Fibroblast of the conjunctiva (primary cell): ENCODE data around the gene LTB4R.

ENCODE experiments used
- DNase-seq: peaks from one replicate; pipeline ENCODE4 v3.0.0-alpha.2; 2010; ENCODE audit warnings: low read depth

Gene LTB4R

GRCh38 chr14:24300326-24300980, 10.8 kb upstream of the LTB4R start:
- DNase-seq, result no peak

GRCh38 chr14:24304019-24304387, 7.3 kb upstream of the LTB4R start:
- no peak for DNase-seq

DNA sequence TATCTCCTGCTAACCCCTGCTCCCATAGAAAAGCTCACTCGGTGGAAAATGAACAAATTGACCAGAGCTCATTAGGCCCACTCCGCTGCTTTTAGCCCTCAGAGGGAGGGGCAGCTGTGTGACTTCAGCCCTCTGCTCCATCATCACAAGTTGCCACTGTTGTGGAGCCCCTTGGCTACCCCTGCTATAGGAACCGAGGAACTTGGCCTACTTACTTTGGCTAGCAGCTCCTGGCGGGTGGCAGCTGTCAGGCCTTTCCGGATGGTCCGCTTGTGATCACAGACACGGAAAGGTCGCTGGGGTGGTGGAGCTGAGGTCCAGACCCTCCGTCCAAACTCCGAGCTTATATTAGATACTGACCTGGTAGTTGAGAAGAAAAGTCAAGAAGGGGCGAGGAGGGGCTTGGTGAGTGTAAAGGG, 4.1 kb upstream of the LTB4R start:
- DNase-seq, result no peak

- no peak for DNase-seq
Observed at GRCh38 chr14:24307575-24308341, 3.5 kb upstream of the LTB4R start, which contains the start of gene CIDEB. Gene CIDEB, minus strand, starts transcription at chr14:24307977. Its CDS starts 119 bp downstream, at chr14:24307858.

- DNase-seq, result no peak
Observed at GRCh38 chr14:24308342-24309124, 2.8 kb upstream of the LTB4R start.

DNA sequence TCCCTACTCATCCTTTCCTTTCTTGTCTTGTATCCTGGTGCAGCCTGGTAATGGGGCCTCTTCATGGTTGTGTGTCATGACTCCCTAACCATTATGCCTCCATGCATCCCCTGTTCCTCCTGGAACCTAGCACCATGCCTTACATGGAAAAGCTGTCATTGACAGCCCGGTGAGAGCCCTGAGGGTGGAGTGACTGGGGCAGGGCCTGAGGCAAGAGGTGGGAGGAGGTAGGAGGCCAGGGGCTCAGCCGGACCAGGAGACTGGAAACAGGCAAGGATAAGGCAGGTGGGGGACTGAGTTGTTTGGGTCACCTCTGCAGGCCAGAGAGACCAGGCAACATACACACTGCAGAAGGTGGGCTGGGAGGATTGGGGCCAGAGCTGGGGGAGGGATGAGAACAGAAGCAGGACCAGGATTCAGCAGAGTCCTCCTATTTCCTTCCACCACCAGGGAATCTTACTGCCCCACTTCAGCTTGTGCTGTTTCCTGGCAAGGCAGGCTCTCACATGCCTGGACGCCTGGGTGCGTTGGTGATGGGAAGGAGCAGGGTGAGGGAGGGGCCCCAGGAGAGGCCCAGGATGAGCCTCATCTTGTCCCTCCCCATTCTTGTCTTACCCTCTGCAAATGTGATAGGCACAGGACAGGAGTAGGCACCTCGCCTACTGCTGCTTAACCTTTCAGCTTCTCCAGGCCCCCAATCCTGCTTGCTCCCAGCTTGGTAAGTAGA, 1.6 kb upstream of the LTB4R start, which contains the start of gene LTB4R2:
Gene LTB4R2, plus strand, starts transcription at position 603 of the 727 bp plus-strand sequence. CDS start 525 bp downstream, outside the sequence.
- no peak for DNase-seq

- no peak for DNase-seq
Observed at GRCh38 chr14:24310265-24310645, 1.0 kb upstream of the LTB4R start.

- DNase-seq, result no peak
Observed at GRCh38 chr14:24311837-24312615, 724 bp downstream of the LTB4R start.

DNA sequence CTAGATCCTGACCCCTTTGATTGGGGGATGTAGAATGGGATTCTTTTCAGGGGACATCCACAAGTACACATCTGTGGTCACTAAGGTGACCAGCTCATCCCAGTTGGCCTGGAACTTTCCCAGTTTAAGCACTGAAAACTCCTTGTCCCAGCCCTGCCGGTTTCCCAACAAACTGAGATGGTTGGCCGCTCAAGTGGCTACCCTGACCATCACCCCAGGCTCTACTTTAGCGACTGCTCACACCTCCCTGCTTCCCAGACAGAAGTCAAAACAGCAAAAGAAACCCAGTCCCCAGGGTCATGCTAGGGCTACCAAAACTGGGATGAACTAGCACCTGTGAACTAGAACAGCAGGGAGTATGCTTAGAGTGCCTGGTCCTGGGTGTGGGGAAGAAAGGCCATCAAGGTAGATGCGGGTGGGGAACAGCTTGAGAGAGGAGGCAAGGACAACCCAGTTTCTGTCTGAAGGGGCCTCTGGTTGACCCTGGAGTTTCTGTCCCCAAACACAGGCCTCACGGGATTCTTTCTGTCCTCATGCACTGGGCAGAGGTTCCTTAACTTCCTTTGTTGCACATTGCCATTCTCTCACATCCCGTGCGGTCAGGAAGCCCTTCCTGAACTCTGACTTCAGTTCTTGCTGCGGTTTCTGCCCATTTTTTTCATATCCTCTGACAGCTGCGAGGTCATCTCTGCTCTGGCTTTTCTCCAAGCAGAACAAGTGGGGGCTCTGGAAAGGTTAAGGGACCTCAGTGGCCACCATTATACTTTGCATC, 1.6 kb downstream of the LTB4R start:
- no peak for DNase-seq

DNA sequence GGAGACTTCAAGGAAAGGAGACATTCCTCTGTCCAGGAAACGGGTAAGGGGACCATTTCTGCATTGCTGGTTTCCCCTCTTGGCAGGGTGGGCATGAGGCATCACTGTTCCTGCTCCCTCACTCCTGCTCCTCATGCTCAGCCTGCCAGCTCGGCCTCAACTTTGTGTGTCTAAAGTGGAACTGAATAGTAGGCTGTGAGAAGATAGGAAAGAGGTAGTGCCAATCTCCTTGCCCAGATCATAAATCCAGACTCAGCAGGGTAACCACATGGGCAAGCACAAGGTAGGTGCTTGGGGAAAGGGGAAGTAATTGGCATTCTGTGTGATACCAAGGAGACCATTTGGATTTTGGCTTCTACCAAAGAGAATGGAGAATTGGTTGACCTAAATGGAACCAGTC, 2.6 kb downstream of the LTB4R start:
- no peak for DNase-seq

DNA sequence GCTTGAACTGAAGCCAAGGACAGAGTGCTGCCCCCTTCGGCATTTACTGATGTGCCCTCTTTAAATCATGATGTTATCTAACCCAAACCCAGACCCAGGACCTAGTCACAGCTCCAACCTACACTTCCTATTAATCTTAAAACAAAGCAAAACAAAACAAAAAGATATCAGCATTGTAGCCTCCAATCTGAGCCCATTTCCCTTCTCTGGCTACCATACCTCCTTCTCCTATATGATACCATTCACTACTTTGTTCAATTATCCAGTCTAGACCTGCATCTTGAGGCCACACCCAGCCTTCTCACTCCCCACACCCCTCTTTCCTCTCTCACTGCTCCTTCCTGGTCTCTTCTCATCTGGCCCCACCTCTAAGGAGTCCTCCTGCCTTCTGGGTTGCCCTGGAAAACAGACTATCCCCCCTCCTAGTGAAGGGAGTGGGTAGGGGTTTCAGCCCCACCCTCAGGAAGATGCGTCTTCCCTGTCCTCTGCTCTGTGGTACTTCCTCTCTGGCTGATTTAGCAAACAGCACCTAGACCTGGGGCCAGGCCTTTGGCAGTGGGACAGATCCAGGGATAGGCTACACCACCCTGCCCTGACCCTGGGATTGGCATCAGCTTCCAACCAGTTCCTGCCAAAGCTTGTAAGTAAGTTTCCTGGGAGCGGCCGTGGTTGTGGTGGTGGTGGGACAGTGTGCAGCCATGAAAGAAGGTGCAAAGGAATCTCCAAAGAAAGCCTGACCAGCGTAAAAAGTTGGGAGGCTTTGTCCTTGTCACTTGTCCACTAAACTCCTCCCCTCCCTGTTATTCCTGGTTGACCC, 3.3 kb downstream of the LTB4R start:
- DNase-seq, result no peak

DNA sequence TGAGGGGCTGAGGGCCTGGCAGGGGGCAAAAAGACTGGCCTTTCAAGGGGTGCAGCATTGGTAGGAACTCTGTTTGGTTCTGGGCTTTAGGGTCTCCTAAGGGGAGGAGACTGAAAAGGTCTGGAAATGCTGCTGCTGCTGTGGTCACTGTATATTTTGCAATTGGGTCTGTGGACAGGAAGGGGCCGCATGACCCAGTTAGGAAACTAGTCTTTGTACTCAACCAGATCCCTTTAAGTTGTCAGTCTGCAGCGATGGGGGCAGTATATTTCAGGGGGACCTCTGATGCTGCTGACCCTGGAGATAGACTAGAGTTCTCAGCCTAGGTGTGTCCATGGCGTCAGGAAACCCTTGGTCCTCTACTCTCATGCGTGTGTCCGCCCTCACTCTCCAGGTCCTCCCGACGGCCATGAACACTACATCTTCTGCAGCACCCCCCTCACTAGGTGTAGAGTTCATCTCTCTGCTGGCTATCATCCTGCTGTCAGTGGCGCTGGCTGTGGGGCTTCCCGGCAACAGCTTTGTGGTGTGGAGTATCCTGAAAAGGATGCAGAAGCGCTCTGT, 4.0 kb downstream of the LTB4R start:
- DNase-seq, result no peak

DNA sequence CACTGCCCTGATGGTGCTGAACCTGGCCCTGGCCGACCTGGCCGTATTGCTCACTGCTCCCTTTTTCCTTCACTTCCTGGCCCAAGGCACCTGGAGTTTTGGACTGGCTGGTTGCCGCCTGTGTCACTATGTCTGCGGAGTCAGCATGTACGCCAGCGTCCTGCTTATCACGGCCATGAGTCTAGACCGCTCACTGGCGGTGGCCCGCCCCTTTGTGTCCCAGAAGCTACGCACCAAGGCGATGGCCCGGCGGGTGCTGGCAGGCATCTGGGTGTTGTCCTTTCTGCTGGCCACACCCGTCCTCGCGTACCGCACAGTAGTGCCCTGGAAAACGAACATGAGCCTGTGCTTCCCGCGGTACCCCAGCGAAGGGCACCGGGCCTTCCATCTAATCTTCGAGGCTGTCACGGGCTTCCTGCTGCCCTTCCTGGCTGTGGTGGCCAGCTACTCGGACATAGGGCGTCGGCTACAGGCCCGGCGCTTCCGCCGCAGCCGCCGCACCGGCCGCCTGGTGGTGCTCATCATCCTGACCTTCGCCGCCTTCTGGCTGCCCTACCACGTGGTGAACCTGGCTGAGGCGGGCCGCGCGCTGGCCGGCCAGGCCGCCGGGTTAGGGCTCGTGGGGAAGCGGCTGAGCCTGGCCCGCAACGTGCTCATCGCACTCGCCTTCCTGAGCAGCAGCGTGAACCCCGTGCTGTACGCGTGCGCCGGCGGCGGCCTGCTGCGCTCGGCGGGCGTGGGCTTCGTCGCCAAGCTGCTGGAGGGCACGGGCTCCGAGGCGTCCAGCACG, 4.7 kb downstream of the LTB4R start:
- DNase-seq, result no peak

DNA sequence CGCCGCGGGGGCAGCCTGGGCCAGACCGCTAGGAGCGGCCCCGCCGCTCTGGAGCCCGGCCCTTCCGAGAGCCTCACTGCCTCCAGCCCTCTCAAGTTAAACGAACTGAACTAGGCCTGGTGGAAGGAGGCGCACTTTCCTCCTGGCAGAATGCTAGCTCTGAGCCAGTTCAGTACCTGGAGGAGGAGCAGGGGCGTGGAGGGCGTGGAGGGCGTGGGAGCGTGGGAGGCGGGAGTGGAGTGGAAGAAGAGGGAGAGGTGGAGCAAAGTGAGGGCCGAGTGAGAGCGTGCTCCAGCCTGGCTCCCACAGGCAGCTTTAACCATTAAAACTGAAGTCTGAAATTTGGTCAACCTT, 5.3 kb downstream of the LTB4R start:
- no peak for DNase-seq

- DNase-seq, result no peak
Observed at GRCh38 chr14:24317141-24317928, 6.0 kb downstream of the LTB4R start.

GRCh38 chr14:24321212-24321975, 10.1 kb downstream of the LTB4R start:
- DNase-seq, result no peak

GRCh38 chr14:24322672-24323071, 11.4 kb downstream of the LTB4R start:
- no peak for DNase-seq
